Hippocampal formation (tissue), 2 donors: ENCODE results near the gene PATJ.
"Not testable (repeated sequence)": the region's sequence is repeated elsewhere in the genome, so short reads cannot be mapped to it uniquely, and the experiment has no call there.

ENCODE experiments used
- DNase-seq, 2 donors: peaks; one replicate each; lab custom pipeline; 2025; lab: John Stamatoyannopoulos, UW

The PATJ gene, protein sequence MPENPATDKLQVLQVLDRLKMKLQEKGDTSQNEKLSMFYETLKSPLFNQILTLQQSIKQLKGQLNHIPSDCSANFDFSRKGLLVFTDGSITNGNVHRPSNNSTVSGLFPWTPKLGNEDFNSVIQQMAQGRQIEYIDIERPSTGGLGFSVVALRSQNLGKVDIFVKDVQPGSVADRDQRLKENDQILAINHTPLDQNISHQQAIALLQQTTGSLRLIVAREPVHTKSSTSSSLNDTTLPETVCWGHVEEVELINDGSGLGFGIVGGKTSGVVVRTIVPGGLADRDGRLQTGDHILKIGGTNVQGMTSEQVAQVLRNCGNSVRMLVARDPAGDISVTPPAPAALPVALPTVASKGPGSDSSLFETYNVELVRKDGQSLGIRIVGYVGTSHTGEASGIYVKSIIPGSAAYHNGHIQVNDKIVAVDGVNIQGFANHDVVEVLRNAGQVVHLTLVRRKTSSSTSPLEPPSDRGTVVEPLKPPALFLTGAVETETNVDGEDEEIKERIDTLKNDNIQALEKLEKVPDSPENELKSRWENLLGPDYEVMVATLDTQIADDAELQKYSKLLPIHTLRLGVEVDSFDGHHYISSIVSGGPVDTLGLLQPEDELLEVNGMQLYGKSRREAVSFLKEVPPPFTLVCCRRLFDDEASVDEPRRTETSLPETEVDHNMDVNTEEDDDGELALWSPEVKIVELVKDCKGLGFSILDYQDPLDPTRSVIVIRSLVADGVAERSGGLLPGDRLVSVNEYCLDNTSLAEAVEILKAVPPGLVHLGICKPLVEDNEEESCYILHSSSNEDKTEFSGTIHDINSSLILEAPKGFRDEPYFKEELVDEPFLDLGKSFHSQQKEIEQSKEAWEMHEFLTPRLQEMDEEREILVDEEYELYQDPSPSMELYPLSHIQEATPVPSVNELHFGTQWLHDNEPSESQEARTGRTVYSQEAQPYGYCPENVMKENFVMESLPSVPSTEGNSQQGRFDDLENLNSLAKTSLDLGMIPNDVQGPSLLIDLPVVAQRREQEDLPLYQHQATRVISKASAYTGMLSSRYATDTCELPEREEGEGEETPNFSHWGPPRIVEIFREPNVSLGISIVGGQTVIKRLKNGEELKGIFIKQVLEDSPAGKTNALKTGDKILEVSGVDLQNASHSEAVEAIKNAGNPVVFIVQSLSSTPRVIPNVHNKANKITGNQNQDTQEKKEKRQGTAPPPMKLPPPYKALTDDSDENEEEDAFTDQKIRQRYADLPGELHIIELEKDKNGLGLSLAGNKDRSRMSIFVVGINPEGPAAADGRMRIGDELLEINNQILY (N-terminal part only)

DNA sequence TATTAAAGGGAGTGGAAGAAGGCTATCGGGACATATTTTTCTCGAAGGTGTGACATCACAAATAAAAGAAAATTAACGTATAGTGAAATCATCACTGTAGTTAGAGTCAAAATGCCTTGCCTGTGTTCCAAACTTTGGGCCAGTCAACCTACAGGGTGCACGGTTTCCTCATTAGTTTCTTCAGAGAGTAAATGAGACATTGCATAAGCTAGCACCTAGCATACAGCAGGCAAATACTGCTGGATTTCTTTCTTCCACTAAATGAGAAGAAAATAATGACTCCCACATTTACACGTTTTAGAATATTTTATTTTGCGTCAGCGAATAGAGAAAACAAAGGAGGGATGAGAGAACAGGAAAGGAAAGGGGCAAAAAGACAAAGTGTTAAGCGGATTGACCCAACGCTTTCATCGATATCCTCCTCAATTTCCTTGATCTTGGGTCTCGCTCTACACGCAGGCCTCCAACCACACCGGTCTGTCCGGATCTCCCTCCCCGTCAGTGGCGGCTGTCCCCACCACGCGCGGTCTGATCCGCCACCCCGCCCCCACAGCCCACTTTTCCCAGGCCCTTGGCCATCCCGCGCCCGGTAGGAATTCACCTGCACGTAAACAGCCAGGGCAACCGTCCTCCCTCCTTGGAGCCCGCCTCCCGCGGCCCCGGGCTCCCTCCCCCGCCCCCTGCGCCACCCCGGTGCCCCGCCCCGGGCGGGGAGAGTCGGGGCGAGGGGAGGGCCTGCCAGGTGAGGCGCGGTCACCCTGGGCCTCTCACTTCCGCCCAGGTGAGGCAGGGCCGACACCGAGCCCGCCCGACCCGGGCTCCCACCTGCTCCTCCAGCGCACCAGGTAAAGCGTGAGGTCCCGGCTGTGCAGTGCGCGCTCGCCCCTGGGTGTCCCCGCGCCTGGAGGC, at the start of gene PATJ:
Gene PATJ (plus strand): TSS at position 770 of the 909 bp plus-strand sequence. CDS start 20,413 bp downstream, outside the sequence.
- DNase-seq: peak in 1 of 2 donors; percentile 39

DNA sequence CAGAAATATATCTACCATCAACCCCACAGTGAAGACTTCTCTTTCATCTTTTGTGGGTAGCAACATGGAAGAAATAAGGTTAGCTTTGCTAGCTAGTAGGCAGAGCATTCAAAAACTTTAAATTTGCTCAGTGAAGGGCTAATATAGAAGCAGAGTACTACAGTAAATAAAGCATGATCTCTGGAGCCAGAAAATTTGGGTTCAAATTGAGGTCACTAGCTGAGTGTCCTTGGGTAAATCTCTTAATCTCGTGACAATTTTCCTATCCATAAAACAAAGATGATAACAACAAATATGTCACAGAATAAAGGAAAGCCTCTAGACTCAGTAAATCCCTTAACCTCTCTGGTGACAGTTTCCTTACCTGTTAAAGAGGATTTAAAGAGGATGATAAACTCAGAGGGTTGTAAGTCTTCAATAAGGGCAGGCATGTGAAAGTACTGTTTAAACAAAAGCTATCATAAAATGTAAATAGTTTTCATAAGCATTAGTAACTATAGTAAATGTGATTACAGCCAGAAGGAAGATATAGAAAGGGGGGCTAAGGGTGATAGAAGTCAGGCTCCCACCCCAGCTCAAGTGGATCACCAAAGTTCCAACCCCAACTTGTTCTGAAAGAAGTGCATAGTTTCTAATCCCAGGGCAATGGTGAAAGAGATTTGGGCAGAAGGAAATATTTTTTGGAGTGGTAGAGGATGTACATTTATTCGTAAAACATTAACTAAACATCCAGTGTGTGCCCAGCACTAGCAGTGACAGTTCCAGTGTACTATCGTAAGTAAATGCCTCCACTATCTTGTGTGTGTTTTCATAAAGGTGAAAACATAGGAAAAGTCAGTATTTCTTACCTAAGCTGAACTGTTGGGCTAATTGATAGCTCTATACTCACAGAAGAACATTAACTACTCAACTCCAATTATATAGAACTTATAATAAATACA, 42.1 kb upstream of the PATJ start:
- no peak for DNase-seq

DNA sequence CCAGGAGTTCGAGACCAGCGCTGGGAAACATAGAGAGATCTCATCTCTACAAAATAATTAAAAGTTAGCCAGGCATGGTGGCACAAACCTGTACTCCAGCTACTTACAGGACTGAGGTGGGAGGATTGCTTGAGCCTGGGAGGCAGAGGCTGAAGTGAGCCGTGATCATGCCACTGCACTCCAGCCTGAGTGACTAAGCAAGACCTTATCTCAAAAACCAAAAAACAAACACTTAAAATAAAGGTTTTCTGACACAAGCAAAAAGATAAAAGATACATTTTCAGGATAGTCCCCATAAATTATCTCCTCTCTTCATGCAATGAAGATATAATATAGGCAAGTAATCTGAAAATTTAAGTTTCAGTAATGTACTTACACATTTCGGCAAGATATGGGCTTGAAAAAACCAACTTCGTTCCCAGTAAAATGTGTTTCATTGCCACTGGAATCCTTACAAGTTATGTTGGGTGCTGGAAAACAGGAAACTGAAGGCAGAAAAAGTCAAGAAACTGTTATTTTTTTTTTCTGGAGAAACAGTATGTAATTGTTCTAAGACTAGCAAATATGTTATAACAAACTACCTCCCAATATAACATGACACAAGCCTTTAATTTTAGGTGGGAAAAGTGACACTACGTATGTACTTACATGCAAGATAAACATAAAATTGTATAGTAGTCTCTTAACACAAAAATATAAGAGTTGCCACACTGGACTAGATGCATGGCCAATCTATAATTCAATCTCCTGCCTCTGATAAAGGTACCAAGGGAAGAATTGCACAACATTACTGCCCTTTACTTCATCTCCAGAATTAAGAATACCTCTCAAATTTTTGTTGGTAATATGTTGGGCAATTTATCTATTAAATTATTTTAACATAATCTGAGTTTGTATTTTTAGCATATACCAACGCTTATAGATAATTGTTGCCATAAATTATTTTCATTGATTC, 33.0 kb upstream of the PATJ start:
- DNase-seq: no peak

DNA sequence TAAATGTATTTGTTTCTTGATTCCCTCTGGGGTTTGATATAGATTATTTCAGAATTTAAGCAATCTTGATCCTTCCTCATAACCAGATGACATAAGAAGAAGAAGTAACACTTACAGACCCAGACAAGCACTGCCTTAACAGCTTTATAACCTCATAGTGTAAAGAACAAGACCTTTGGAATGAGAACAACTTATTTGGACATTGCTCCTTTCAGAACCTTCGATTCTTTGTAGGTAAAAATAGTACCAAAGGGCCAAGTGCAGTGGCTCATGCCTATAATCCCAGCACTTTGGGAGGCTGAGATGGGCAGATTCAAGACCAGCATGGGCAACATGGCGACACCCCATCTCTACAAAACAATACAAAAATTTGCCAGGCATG, 32.4 kb upstream of the PATJ start:
- DNase-seq: no peak

DNA sequence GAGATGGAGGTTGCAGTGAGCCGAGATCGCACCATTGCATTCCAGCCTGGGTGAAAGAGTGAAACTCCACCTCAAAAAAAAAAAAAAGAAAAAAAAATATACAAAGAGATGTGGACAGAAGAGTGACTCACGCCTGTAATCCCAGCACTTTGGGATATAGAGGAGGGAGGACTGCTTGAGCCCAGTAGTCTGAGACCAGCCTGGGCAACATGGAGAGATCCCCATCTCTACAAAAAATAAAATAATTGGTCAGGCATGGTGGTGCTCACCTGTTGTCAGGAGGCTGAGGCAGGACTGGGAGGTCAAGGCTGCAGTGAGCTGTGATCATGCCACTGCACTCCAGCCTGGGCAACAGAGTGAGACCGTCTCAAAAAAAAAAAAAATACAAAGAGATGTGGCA, 31.0 kb upstream of the PATJ start:
- not testable (repeated sequence) for DNase-seq

DNA sequence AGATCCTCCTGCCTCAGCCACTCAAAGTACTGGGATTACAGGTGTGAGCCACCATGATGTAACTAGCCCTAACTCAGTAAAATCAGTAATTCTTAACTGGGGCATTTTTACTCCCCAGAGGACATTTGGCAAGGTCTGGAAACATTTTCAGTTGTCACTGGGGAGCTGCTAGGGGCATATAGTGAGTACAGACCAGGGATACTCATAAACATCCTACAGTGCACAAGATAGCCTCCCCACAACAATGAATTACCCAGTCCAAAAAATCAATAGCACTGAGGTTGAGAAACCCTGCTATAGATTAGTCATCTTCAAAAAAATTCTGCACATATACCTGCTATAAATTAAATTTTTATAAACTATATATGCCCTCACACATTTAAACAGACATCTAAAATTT, 30.3 kb upstream of the PATJ start:
- no peak for DNase-seq

DNA sequence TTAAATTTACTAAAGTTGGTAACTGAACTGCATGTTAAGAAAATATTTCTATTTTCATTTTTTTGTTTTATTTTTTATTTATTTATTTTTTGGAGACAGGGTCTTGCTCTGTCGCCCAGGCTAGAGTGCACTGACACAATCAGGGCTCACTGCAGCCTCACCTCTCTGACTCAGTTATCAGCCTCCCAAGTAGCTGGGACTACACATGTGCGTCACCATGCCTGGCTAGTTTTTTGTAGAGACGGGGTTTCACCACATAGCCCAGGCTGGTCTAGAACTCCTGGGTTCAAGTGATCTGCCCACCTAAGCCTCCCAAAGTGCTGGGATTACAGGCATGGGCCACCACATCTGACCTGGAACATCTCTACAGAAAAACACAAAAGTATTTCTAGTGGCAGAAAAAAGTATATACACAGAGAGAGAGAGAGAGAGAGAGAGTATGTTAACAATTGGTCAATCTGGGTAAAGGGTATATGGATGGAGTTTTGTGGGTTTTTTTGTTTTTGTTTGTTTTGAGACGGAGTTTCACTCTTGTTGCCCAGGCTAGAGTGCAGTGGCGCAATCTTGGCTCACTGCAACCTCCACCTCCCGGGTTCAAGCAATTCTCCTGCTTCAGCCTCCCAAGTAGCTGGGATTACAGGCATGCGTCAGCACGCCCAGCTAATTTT, 23.1 kb upstream of the PATJ start:
- DNase-seq: not testable (repeated sequence)

DNA sequence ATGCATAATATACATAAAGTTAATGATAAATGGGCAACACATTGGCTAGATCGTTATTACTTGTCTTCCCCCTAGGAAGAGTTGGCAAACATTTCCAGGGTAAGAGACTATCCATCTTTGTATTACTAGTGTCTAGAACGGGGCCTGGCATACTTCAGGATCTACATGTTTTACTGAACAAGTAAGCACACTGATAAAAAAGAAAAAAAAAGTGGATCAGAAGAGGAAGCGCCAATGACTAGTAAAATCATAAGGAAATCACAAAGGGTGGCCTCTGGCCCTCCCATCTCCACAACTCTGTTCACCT, 17.8 kb upstream of the PATJ start:
- DNase-seq: no peak

DNA sequence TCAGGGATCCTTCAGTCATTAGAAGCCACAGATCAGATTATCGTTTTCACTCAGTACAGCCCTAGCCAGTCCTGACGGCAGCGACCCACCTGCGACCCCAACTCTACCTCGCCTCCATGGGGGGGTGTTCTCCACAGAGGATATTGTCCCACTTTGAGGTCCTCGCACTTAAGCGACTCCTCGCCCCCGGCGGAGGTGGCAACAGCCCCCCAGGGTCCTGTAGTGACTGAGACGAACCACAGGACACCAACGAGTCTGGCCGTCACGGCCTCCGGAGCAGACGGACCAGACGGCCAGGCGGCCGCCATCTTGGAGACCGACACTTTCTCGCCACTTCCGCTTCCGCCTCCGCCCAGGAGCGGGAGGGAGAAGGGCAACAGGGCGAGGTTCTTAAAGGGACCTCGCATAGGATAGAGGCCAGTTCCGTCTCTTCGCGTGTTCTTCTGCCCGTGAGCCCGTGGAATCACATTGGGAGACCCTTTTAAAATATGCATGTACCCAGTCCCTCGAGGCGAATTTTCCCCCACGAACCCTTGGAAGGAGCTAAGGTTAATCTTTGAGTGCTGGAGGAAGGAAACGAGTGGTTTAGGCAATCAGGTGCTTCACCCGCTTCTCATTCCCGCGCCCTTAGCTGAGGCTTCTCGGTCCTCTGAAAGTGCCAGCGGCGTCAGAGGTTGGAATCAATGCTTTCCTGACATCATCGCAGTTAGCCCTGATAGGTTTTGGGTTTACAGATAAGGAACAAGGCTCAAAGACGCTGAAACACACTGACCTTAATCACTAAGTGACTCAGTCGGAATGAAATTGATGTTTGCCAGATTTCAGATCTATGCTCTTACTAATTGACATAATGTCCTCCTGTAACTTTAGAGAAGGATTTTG, 17.2 kb upstream of the PATJ start, which contains the start of gene TM2D1:
Gene TM2D1 (minus strand): TSS at position 329 of the 882 bp plus-strand sequence. CDS start 21 bp downstream, at position 308.
- peak; percentile 87 for DNase-seq

DNA sequence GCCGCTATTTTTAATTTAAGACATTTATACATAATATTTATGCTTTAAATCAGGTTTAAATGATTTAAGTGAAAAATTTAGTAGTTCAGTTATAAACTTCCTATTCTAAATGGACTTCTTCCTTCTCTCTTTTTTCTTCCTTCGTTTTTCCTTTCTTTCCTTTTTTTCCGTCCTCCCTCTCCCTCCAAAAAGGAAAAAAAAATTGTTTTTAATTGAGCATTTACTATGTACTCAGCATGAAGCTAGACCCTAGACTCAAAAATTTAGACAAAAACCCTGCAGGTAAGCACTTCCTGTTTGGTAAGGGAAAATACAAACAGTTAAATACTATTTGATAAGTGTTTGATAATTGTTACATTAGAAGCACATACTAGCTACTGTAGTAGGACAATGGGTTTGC, 14.7 kb upstream of the PATJ start:
- DNase-seq: no peak

DNA sequence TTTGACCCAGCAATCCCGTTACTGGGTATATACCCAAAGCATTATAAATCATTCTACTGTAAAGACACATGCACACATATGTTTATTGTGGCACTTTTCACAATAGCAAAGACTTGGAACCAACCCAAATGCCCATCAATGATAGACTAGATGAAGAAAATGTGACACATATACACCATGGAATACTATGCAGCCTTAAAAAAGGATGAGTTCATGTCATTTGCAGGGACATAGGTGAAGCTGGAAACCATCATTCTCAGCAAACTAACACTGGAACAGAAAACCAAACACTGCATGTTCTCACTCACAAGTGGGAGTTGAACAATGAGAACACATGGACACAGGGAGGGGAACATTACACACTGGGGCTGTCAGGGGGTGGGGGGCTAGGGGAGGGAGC, 11.6 kb upstream of the PATJ start:
- DNase-seq: not testable (repeated sequence)

DNA sequence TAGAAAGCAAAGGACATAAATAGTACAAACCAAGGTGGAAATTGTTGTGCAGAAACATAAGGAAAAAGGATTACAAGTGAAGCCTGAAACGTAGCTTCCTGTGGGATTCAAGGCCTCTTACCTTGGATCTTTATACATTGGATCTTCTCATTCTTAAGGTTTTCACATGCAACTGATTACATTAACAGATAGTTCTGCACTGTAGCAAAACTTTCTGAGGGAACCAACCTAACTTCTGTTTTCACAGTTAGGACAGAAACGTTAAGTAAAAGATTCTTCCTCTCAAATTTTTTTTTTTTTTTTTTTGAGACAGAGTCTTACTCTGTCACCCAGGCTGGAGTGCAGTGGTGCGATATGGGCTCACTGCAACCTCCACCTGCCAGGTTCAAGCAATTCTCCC, 9.6 kb upstream of the PATJ start:
- DNase-seq: no peak

DNA sequence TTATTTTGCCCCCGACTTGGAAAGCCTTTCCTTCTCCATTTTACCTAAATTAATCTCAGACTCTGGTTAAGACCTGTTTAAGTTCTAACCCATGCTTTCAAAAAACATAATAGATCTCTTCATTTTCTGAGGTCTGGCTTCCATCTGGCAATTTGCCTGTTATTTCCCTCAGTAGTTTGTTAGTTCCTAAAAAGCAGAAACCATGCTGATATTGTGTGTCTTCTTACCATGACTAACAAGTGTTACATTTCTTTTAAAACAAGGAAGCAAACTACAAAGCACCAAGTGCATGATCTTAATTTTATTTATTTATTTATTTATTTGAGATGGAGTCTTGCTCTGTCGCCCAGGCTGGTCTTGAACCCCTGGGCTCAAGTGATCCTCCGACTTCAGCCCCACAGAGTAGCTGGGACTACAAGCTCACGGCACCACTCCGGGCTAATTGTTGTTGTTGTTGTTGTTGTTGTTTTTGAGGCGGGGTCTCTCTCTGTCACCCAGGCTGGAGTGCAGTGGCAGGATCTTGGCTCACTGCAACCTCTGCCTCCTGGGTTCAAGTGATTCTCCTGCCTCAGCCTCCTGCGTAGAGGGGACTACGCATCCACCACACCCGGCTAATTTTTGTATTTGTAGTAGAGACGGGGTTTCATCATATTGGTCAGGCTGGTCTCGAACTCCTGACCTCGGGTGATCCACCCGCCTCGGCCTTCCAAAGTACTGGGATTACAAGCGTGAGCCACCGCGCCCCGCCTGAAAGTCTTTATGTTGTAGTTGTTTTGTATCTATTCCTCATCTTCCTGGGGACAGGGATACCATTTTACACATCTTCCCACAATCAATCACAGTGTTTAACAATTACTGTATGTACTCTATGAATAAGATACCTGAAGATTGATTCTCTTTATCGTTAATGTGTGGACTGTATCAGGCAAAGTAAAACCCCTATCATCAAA, 1.3 kb upstream of the PATJ start:
- DNase-seq: no peak

DNA sequence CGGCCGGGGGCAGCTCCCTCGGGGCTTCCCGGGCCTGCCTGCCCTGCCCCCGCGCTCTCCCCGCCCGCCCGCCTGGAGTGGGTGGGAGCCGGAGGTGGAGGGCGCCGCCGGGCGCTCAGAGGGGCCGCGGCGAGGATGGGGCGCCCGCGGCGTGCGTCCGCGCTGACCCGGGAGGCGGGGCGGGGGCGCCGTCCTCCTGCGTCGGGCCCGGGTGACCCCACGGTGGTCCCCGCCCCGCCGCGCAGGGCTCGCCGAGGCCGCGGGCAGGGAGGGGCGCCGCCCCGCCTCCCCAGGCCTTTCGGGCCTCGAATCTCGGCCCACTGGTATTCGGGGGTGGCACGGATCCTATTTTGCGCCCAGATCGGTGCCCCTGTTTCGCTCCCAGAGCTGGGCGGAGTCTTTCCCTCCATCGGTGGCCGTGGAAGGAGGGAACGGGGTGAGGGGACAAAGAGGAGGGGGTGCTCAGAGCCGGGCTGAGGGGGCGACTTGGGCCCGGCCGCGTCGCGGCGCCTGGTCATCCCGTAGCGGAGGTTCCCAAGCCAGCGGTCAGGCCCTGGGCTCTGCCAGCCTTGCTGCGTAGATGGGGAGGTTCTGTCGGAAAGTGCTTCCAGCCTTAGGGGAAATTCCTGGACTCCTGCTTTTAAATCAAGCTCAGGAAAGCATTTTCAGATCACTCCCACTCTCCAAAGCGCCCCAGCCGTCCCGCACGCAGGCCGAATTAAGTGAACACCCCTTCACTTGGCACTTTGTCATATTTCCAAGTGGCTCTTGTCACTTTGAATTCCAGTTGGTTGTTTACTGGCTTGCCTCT, 545 bp downstream of the PATJ start:
- peak; percentile 36 to 64 for DNase-seq

DNA sequence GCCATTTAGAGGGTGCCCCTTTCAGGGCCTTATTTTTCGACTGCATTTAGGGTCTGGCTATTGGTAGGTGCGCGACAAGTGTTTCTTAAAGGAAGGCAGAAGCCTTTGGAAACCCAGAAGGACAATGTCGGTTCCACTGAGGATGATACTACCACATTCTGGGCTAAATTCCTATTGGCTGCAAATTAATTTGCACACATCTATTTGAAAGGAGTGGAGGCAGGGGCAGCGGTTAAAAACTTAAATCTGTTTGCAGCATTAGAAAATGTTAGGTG, 1.1 kb downstream of the PATJ start:
- no peak for DNase-seq
